GM12874 (cell line): ENCODE results near the gene COG4.
A peak's percentile ranks its signal among the peaks of the same experiment; 100 is the strongest.

Experiments used
- TF ChIP-seq, protein P1 (sequence below): IDR thresholded peaks from 2 replicates; pipeline ENCODE4 v1.5.1; 2011; ENCODE audit warnings: low read depth, mild to moderate bottlenecking, control low read depth, low read length, moderate library complexity; ENCODE audit not compliant: insufficient read depth

COG4 gene

DNA sequence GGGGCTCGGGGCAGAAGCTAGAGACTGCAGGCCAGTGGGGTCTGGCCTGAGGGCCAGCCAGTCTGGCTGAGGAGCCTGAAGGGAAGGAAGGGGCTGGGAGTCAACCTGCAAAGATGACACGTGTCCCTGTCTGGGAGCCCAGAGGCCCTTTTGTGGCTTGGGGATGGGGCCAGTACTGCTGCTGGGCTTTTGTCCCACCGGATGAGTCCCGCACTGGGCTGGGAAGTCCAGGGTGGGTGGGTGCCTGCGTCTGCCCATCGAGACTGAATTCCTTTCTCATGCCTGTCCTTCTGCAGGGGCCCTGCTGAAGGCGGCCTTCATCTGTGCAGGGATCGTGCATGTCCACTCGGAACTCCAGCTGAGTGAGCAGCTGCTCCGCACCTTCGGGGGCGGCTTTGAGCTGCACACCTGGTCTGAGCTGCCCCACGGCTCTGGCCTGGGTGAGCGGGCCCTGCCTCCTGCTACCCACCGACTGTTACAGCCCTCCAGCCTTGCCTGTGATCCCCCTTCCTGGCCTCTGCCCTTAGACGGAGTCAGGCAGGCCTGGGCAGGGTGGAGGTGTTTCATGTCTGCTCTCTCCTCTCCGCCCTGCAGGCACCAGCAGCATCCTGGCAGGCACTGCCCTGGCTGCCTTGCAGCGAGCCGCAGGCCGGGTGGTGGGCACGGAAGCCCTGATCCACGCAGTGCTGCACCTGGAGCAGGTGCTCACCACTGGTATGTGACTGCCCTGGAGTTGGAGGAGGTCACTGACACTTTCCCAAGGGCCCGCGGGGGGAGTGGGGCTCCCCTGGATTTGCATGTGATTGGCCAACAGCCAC is 48.1 kb downstream of the COG4 start:
- TF ChIP-seq, protein P1, sequence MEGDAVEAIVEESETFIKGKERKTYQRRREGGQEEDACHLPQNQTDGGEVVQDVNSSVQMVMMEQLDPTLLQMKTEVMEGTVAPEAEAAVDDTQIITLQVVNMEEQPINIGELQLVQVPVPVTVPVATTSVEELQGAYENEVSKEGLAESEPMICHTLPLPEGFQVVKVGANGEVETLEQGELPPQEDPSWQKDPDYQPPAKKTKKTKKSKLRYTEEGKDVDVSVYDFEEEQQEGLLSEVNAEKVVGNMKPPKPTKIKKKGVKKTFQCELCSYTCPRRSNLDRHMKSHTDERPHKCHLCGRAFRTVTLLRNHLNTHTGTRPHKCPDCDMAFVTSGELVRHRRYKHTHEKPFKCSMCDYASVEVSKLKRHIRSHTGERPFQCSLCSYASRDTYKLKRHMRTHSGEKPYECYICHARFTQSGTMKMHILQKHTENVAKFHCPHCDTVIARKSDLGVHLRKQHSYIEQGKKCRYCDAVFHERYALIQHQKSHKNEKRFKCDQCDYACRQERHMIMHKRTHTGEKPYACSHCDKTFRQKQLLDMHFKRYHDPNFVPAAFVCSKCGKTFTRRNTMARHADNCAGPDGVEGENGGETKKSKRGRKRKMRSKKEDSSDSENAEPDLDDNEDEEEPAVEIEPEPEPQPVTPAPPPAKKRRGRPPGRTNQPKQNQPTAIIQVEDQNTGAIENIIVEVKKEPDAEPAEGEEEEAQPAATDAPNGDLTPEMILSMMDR: no peak

DNA sequence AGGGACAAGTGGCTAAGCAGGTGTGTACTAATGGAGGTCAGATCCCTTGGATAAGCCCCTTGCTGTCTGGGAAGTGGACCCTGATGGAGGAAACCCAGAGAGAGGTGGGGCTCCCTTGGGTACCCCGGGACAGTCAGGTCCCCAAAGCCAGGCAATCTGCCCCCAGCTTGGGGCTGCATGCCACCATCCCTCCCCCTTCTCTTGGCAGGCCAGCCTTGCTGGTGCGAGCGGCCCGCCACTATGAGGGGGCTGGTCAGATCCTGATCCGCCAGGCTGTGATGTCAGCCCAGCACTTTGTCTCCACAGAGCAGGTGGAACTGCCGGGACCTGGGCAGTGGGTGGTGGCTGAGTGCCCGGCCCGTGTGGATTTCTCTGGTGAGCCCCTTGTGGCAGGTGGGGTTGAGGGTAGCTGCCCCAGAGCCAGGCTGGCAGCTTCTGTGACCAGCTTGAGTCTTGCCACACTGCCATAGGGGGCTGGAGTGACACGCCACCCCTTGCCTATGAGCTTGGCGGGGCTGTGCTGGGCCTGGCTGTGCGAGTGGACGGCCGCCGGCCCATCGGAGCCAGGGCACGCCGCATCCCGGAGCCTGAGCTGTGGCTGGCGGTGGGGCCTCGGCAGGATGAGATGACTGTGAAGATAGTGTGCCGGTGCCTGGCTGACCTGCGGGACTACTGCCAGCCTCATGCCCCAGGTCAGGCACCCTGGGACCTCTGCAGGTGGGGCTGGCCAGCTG is 48.9 kb downstream of the COG4 start:
- TF ChIP-seq, protein P1: no peak

DNA sequence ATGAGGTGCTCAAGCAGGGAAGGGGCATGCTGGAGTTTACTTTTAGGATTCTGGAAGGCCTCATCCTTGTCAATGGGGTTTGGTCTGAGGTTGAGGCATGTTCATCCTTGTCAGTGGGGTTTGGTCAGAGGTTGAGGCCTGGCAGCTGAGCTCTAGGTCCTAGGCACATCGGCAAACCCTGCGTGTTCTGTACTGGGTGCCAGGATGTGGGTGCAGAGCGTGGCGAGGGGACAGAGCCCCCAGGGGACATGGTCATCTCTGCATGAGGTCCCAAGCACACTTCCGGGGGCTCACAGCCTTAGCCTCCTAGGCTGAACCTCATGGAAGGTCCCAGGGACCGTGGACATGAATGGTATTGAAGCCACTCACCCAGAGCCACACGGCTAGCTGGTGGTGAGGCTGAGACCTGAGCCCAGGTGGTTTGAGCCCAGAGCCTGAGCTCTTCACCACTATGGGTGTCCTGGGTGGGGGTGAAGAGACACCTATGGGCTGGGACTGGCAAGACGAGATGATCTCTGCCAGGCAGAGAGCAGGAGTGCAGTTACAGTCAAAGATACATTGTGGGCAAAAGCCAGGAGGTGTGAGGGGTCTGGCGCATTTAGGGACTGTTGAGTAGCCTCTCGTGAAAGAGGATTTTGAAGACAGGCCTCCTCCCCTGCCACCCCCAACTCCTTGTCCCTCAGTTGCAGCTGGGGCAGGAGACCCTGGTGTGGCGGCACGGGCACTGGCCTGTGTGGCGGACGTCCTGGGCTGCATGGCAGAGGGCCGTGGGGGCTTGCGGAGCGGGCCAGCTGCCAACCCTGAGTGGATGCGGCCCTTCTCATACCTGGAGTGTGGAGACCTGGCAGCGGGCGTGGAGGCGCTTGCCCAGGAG is 49.7 kb downstream of the COG4 start:
- TF ChIP-seq, protein P1: 0 out of 2 replicates have a peak, but pooled peaks have one; percentile 12

DNA sequence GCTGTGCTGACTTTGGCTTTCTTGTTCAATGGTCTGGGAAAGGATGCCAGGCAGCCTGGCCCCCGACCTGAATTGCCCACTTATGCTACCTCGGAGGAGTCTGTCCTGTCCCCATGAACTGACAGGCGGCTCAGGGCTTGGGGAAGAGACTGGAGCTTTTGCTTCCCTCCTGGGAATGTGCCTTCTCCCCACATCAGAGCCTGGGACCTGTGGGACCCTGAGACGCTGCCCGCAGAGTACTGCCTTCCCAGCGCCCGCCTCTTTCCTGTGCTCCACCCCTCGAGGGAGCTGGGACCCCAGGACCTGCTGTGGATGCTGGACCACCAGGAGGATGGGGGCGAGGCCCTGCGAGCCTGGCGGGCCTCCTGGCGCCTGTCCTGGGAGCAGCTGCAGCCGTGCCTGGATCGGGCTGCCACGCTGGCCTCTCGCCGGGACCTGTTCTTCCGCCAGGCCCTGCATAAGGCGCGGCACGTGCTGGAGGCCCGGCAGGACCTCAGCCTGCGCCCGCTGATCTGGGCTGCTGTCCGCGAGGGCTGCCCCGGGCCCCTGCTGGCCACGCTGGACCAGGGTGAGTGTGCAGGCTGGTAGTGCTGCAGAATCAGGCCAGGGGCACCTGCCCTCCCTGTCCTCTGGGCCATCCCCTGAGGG is 50.4 kb downstream of the COG4 start:
- TF ChIP-seq, protein P1: no peak

DNA sequence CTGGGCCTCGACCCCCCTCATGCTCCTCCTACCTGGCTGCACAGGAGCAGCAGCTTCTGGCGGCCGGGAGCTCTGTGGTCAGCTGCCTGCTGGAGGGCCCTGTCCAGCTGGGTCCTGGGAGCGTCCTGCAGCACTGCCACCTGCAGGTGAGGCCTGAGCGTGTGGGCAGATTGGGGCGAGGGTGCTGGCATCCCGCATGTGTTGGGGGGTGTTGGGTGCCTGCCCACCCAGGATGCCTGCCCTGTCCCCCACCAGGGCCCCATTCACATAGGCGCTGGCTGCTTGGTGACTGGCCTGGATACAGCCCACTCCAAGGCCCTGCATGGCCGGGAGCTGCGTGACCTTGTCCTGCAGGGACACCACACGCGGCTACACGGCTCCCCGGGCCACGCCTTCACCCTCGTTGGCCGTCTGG is 52.4 kb downstream of the COG4 start:
- TF ChIP-seq, protein P1: peak; percentile 30; the same call in 1 of the 2 replicates

DNA sequence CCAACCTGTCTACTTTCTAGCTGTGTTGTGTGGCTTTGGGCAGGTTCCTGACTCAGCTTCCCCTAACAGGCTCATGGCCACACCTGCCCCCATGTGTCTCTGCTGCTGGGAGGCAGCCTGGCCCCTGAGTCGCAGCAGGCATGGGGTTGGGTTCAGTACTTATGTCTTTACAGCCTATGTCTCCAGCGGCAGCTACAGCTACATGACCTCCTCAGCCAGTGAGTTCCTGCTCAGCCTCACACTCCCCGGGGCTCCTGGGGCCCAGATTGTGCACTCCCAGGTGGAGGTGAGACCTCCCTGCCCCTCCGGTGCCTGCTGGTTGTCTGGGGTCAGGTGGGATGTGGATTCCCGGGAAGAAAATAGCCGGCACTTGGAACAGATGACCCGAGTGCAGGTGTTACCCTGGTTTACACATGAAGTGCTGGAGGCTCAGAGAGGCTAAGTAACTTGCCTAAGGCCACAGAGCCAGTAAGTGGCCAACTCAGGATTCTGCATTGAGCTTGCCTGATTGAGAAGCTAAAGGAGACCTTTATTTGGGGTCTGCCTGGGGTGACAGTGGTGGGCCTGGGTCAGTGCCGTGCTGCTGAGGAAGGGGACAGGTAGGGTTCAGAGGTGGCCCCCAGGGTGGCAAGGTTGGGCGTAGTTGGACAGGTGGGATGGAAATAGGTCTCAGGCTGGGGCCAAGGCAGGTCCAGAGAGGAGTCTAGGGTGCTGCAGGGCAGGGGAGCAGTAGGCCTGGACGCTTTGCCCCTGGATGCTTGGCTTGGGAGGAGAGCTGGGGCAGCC is 53.0 kb downstream of the COG4 start:
- TF ChIP-seq, protein P1: no peak
